Body of pancreas (tissue), 4 donors: ENCODE measurements around the gene RER1. TPM values are rescaled to one million over a fixed set of nuclear protein-coding genes. Genes with fewer than 3 reads are reported as not detected.

ENCODE experiments used
- ATAC-seq: fragments of 150-250 bp; one replicate; pipeline ENCODE4 v1.9.1; 2016
- DNase-seq, 4 donors: peaks; one replicate each; pipeline ENCODE4 v3.0.0-alpha.2; 2019
- H3K27ac ChIP-seq, 4 donors: fragments of 200-600 bp; sonication (generic); 1 replicate in 3 of 4; 2 replicates in 1 of 4; pipeline versions ENCODE4 v1.5.1 to v1.6.1; 2016 to 2019; ENCODE audit warnings: mild to moderate bottlenecking in 1 of 4, mixed read lengths in 1 of 4, moderate library complexity in 1 of 4
- H3K27me3 ChIP-seq, 2 donors: fragments of 200-600 bp; sonication (generic); one replicate each; pipeline ENCODE4 v1.6.0; 2016; ENCODE audit warnings: mild to moderate bottlenecking in 1 of 2
- H3K36me3 ChIP-seq, 2 donors: fragments of 200-600 bp; sonication (generic); replicated peaks in 1 of 2; 2 replicates each; pipeline ENCODE4 v1.5.1; 2016; ENCODE audit warnings: low read depth in 2 of 2; ENCODE audit not compliant: insufficient read depth in 1 of 2
- H3K4me1 ChIP-seq: fragments of 200-600 bp; sonication (generic); one replicate; pipeline ENCODE4 v1.6.0; 2016
- H3K4me3 ChIP-seq, 2 donors: fragments of 200-600 bp; sonication (generic); 1 replicate in 1 of 2; 2 replicates in 1 of 2; pipeline ENCODE4 v1.5.1; 2016 to 2019
- H3K9me3 ChIP-seq, 3 donors: fragments of 200-600 bp; sonication (generic); 1 replicate in 2 of 3; 2 replicates in 1 of 3; pipeline ENCODE4 v1.5.1; 2016
- POLR2A ChIP-seq, 3 donors: fragments of 450-650 bp; IDR thresholded peaks; one replicate each; pipeline ENCODE4 v1.6.1; 2016; ENCODE audit warnings: antibody characterized with exemption in 3 of 3, mild to moderate bottlenecking in 2 of 3
- WGBS, 2 donors: methylation state at CpG; one replicate each; pipeline ENCODE4 v1.1.5; 2017; 5-methylcytosine and 5-hydroxymethylcytosine counted together
- intact Hi-C: fragments of 100-400 bp; cut with DNase I; formaldehyde crosslinking; loops from one replicate; pipeline ENCODE4 v1.15.1; 2023
- total RNA-seq, 2 donors: library from RNA; depleted of rRNA; stranded (reverse); fragments of >200 nt; gene quantifications; one replicate each; pipeline ENCODE4 v1.1.0, GENCODE V29; 2016
- TF ChIP-seq, protein P1 (sequence below), 7 experiments: fragments of 450-650 bp in 4 of 7; fragments of 200-600 bp in 3 of 7; sonication (generic) in 3 of 7; IDR thresholded peaks; one replicate each; pipeline ENCODE4 v1.5.1; 2016 to 2019; ENCODE audit warnings: antibody characterized with exemption in 7 of 7

Gene RER1
- total RNA-seq, 2 donors from 2014 or later, result 50.3 to 57.7 TPM

DNA sequence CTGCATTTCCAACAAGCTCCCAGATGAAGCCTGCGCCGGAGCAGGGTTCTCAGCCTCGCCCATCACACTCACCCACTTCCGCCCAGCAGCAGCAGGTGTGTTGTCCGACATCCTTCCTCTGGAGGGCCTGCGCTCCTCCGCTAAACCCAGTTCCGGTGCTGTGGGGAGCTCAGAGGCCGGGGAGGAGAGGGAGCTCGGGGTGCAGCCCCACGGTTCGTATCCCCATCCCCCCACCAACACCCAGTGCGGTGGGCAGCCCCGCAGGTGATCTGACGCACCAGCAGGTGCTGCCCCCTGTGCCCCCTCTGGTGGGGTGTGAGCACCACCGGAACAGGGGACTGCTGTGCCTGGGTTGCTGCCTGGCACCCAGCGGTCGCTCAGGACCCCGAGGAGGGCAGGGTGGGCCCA, 24.2 kb downstream of the RER1 start:
- DNase-seq (no peak), ATAC-seq (no peak)
- no peaks in the 10 kb centered on the region for H3K9me3 ChIP-seq
- no peaks in the 10 kb centered on the region for H3K36me3 ChIP-seq
- peaks cover 32% of the 10 kb centered on the region for H3K4me1 ChIP-seq
- peaks cover 0 to 14% of the 10 kb centered on the region in 2 donors for H3K27me3 ChIP-seq
- H3K4me3 ChIP-seq, result no peak overlapping the region
- WGBS, 2 donors, result 37 to 57% methylated on average over 8 to 19 of the region's 19 CpGs
- no peak overlapping the region for H3K27ac ChIP-seq
- TF ChIP-seq POLR2A (IDR thresholded peaks at IDR 0.05), result no peak
- TF ChIP-seq, protein P1, sequence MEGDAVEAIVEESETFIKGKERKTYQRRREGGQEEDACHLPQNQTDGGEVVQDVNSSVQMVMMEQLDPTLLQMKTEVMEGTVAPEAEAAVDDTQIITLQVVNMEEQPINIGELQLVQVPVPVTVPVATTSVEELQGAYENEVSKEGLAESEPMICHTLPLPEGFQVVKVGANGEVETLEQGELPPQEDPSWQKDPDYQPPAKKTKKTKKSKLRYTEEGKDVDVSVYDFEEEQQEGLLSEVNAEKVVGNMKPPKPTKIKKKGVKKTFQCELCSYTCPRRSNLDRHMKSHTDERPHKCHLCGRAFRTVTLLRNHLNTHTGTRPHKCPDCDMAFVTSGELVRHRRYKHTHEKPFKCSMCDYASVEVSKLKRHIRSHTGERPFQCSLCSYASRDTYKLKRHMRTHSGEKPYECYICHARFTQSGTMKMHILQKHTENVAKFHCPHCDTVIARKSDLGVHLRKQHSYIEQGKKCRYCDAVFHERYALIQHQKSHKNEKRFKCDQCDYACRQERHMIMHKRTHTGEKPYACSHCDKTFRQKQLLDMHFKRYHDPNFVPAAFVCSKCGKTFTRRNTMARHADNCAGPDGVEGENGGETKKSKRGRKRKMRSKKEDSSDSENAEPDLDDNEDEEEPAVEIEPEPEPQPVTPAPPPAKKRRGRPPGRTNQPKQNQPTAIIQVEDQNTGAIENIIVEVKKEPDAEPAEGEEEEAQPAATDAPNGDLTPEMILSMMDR (IDR thresholded peaks at IDR 0.05), result no peak
- intact Hi-C loops, result loop anchor here (5.0 kb wide), 2 partner anchors 121 to 371 kb away; no protein-coding TSS in a partner anchor

GRCh38 chr1:2416403-2416802, 24.8 kb downstream of the RER1 start:
- ATAC-seq (no peak), DNase-seq (no peak)
- Histone ChIP-seq H3K9me3 (no peaks in the 10 kb centered on the region), H3K4me1 (peaks cover 26% of the 10 kb centered on the region), H3K4me3 (no peak overlapping the region), H3K27ac (no peak overlapping the region), H3K36me3 (no peaks in the 10 kb centered on the region), H3K27me3 (peaks cover 0 to 14% of the 10 kb centered on the region in 2 donors)
- intact Hi-C loops, result loop anchor here (5.0 kb wide), 2 partner anchors 121 to 371 kb away; no protein-coding TSS in a partner anchor
- TF ChIP-seq POLR2A (IDR thresholded peaks at IDR 0.05), result no peak
- TF ChIP-seq, protein P1 (IDR thresholded peaks at IDR 0.05), result no peak
- 2 to 5% methylated on average over 6 to 12 of the region's 12 CpGs for whole genome bisulfite sequencing, 2 donors

DNA sequence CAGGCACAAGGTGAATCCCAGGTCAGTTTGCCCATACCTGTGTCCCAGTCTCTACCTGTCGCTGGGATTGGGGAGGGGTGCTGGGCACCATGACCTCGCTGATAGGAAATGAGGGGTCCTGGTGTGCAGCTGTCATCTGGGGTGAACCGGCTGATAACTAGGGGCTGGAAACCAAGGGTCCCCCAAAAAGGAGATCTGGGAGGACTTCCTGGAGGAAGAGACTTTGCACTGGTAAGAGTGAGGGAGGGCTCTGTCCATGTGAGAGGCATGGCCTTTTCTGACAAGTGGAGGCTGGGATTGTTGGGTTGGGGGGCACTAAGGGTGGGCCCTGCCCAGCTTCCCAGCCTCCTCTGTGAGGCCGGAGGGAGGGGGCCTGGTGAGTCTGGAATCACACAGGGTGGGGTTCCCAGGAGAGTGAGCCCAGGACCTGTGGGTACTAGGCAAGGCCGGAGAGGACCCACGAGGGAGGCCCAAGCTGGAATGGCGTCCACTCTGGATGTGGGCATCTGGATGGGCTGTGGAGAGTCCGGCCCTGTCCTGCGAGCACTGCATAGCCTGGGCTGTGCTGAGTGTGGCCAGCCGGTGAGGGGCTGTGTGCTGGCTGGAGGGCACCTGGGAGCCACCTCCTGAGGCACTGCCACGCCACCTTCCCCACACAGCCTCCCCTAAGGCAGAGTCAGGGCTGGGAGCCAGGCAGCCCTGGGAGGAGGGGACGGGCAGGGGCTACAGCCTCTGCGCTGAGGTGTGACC, 25.6 kb downstream of the RER1 start:
- no peak overlapping the region for H3K4me3 ChIP-seq
- no peak overlapping the region for H3K27ac ChIP-seq

GRCh38 chr1:2417833-2418225, 26.2 kb downstream of the RER1 start:
- no peak for ATAC-seq
- no peak for TF ChIP-seq POLR2A (IDR thresholded peaks at IDR 0.05)
- TF ChIP-seq, protein P1 (IDR thresholded peaks at IDR 0.05), result no peak
- no peak for DNase-seq
- peaks cover 0 to 14% of the 10 kb centered on the region in 2 donors for H3K27me3 ChIP-seq
- no peaks in the 10 kb centered on the region for H3K36me3 ChIP-seq
- intact Hi-C loops, result loop anchor here (5.0 kb wide), 2 partner anchors 119 to 369 kb away; no protein-coding TSS in a partner anchor
- H3K4me1 ChIP-seq, result peaks cover 19% of the 10 kb centered on the region
- WGBS, 2 donors, result 64% methylated on average over 10 of the region's 14 CpGs; no CpG with 5 or more reads in 1 of the 2 donors
- no peak overlapping the region for H3K4me3 ChIP-seq
- H3K9me3 ChIP-seq, result no peaks in the 10 kb centered on the region
- H3K27ac ChIP-seq, result no peak overlapping the region

More for the DNA sequence above, 25.6 kb downstream of the RER1 start:
- DNase-seq (no peak), ATAC-seq (no peak)
- Histone ChIP-seq H3K9me3 (no peaks in the 10 kb centered on the region), H3K4me1 (peaks cover 19% of the 10 kb centered on the region), H3K27me3 (peaks cover 0 to 14% of the 10 kb centered on the region in 2 donors), H3K36me3 (no peaks in the 10 kb centered on the region)
- WGBS, 2 donors, result 52 to 65% methylated on average over 4 to 13 of the region's 13 CpGs
- TF ChIP-seq POLR2A (IDR thresholded peaks at IDR 0.05), result no peak
- TF ChIP-seq, protein P1 (IDR thresholded peaks at IDR 0.05), result no peak
- intact Hi-C loops, result loop anchor here (5.0 kb wide), 2 partner anchors 120 to 370 kb away; no protein-coding TSS in a partner anchor
